ENCODE results near the gene BSPRY.

The BSPRY gene

DNA sequence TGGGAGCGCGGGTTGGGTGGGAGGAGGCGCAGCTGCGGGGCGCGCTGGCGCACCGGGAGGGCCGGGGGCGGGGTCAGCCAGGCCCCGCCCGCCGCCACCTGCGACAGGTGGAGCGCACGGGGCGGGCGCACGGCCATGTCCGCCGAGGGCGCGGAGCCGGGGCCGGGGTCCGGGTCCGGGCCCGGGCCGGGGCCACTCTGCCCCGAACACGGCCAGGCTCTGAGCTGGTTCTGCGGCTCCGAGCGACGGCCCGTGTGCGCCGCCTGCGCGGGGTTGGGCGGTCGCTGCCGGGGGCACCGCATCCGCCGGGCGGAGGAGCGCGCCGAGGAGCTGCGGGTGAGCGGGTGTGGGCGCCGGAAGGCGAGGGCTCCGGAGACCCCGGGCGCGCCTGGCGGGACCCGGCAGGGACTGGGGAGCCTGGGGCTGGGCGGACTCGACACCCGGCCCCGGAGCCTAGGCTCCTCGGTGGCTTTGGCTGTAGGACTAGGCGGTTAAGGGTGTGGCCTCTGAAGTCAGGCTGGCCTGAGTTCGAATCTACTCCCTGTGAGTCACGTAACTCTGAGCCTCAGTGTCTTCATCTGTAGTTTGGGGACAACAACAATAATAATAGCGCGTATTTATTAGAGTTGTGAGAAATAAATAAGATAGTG is at the start of gene BSPRY:
Gene BSPRY, plus strand, starts transcription at position 97 of the 650 bp plus-strand sequence. Its CDS starts 39 bp downstream, at position 136.
- peak; percentile 22 for DNase-seq

DNA sequence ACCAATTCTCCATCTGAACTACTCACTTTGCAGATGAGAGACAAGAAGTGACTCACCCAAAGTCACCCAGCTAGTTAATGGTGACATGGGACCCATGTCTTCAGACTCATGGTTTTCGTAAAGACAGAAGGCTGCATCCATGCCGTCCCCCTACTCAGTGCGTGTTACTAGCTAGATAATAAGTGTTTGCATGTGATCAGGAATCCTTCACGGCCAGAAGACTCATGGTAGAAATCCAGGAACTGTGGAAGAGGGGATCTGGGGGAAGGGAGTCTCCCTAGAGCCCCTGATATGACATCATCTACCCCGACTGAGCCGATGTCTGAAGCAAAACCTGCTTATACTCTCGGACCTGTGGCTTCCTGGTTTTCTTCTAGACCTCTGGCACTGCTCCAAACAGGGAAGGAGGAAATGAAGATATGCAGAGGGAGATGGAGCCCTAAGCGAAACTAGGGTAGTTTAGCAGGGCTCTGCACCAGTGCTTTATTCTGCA is 49.5 kb upstream of the BSPRY start:
- DNase-seq: no peak

DNA sequence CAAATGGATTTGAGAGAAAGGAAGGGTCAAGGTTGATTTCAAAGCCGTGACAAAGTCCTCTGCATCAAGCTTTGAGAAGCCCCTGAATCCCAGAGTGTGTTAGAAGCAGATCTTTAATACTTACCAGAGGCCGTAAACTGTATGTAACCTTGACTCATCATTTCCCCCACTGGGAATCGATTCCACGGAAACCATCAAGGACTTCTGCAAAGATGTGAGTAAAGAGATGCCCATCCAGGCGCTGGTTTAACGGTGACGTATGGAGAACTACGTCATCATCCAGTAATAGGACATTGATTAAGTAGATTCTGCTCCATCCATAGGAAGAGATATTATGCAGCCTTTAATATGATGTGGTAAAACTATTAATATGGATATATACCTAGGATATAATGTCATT is 47.8 kb upstream of the BSPRY start:
- no peak for DNase-seq

DNA sequence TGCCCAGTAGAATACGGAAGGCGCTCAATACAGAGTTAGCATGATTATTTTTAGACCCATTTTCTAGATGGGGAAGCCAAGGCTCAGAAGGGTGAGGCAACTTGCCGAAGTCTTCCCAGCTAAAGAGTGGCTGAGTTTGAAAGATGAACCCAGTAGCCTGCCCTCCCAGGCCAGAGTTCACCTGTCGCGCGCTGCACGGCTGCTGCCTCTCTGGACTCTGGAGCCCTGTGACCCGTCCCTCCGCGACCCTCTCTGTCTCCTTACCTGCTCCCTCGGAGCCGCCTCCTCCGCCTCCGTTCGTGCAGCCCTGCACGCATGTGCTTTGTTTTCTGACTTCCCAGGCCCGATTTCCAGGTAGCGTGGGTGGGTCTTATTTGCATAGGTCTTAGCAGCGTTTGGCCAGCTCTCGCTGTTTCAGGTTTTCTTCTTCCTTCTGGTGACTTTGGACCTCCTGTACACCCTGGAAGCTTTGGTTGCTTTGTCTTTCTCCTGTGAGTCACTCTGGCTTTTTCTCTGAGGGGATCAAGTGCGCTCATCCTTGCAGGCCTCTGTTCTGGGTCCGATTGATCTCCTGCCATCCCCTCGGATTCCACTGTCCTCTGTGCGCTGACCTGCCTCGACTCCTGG is 46.4 kb upstream of the BSPRY start, which contains the start of gene RNF183:
Gene RNF183, minus strand, starts transcription at position 585 of the 627 bp plus-strand sequence. CDS start 5,192 bp downstream, outside the sequence.
- DNase-seq: no peak

DNA sequence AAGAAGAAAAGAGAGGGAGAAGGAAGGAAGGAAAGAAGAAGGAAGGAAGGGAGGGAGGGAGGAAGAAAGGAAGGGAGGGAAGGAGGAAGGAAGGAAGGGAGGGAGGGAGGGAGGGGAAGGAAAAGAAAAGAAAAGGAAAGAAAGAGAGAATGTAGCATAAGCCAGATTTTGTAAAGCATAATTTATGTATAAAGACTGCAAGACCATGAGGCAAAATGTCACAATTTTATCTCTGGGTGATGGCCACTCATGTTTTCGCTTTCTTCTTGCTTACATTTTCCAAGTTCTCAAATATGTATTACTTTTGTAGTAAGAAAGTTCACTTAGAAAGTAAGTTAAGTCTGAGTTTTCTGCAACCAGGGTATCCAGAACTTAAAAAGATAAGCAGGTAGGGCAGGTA is 42.8 kb upstream of the BSPRY start:
- no peak for DNase-seq

DNA sequence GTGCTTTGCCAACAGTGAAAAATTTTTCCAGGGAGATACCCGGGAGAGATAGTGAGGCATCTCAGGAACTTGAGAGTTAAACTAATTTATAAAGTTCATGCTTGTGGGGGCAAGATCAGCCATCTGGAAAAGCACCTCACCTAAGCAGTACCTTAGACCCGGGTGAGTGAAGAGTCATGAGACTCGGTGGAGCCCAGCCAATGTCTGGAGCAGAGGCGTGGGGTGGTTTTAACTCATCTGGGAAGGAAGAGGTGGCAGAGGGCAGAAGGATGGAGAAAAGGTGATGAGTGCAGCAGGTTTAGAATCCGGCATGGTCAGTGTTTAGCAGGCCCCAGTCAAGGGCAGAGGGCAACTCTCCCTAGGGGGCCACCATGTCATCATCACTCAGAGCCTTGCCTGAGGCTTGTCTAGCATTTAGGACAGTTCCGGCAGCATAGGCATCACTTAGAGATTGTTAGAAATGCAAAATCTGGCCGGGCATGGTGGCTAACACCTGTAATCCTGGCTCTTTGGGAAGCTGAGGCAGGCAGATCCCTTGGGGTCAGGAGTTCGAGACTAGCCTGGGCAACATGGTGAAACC is 41.9 kb upstream of the BSPRY start:
- no peak for DNase-seq

DNA sequence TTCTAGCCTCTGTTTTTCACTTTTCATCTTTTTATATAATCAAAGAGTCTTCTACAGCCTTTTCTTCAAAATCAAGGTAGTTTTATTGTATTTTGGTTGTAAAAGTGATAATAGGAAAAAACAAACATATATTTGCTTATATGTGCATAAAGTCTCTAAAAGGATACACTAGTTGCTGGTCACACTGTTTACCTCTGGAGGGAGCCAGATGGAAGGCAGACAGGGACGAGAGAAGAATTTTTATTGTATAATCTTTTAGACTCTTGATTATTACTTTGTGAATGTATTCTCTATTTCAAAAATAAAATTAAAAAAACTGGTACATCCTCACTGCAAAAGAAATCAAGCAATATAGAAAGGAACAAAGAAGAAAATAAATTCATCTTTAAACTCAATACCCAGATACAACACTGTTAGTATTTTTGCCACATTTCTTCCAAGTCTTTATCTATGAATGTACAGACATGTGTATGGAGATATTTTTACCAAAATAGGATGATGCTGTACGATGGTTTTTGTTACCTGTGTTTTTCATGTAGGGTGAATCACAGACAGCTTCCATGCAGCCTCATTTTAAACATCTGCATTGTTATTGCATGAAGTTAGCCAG is 40.0 kb upstream of the BSPRY start:
- DNase-seq: no peak

DNA sequence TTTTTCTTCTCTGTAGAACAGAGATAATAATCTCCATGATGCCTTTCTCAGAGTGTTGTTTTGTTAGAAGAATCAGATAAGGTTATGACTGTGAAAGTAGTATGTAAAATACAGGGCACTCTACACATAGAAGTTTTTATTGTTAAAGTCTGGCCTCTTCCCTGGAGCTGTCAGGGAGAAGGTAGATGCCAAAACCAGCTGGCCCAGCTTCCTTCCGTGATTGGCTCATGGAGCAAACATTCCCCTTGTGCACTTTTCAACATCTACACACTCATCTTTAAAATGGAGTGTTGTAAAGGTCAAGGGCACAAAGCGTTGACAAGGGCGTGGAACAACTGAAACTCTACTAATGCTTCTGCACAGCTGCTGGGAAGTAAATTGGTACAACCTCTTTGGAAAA is 38.8 kb upstream of the BSPRY start:
- DNase-seq: no peak

DNA sequence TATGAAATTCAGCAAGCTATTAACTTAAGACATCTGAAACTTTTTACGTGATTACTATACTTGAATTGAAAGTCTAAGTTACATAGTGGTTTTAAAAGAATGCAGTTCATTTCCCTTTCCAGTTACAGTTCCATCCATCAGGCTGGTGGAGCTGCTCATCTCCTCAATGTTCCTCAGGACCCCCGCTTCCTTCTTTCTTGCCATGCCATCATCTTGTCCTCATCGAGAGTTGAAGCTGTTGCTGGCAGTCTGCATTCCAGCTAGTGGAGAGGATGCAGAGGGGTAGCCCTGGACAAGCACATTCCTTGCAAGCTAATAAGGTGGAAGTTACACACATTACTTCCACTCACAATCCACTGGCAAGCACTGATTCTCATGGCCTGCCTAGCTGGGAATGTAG is 37.4 kb upstream of the BSPRY start:
- no peak for DNase-seq

DNA sequence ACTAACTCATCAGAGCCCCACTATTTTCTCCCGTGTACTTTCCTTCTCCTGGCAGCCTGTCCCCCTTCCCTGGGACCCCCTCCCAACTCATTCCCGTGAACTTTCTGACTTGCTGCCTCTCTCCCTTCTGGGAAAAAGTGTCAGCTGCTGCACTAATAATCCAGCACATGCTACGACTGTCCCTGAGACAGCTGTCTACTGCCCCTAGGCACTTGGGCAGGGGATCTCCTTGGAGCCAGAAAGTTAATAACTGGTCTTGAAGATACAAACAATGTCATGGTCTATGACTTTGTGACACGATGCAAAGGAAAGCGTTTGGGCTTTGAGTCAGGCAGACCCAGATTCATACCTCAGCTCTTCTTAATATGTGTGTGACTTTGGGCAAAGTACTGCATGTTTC is 36.1 kb upstream of the BSPRY start:
- DNase-seq: no peak

DNA sequence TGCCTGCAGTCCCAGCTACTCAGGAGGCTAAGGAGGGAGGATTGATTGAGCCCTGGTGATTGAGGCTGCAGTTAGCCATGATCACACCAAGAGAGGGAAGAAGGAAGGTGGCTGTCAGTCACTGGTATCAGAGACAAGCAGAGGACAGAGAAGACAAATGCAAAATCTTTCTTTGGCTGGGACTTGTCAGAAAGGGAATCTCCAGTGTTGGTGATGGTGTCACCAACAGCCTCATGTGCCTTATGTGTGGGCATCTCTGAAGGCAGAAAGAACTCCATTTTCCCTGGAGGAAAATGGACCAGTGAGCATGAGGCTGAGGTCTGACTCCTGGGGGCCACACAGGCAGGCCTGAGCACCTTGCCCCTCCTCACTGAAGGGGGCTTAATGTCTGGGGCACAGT is 34.1 kb upstream of the BSPRY start:
- DNase-seq: no peak

DNA sequence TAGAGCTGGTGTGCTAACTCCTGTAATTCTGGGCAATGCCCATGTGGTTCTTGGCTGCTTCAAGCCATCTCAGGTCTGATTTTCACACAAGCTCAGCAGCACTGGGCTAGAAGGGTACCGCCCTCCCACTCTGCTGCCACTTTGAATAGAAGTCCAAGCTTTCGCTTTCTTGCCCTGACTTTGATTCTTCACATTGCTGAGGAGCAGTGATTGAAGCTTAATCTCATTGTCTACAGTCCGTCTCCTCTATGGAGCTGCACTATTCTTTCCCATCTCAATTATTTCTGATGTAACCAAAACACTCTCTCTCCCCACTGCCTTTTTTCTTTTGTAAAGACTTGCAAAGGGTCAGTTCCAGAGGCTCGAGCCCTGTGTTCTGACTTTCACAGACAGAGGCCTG is 33.3 kb upstream of the BSPRY start:
- DNase-seq: no peak

DNA sequence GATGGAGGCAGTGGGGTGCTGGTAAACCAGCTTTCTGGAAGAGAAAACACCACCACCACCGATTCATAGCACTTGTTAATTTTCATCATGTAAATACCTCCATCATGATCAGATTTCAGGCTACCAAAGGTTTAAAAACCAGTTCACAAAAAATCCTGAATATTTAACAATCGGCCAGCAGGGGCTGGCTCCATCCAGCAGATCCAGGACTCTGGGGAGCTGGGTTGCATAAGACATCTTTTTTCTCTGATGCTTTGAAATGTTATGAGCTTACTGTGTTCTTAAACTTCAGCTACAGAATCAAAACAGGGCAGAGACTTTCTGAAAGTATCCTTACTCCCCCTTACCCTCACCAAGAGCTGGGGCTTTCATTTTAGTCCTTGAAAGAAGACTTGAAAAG is 31.6 kb upstream of the BSPRY start:
- no peak for DNase-seq

DNA sequence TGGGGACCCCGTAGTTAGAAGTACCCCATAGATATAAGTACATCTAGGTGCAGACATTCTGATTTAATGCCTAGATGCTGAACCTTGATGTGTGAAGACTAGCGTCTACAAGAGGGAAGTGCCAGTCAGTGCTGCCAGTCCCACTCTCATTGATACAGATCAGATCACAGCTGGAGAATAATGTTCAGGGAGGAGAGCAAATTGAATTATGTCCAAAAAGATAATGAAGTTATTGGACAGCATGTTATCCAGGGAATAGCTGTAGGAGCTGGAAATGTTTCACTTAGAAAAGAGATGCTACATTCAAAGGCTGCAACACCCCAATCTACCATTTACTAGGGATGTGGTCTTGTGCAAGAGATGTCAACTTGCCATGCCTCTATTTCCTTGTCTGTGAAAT is 30.3 kb upstream of the BSPRY start:
- DNase-seq: no peak

DNA sequence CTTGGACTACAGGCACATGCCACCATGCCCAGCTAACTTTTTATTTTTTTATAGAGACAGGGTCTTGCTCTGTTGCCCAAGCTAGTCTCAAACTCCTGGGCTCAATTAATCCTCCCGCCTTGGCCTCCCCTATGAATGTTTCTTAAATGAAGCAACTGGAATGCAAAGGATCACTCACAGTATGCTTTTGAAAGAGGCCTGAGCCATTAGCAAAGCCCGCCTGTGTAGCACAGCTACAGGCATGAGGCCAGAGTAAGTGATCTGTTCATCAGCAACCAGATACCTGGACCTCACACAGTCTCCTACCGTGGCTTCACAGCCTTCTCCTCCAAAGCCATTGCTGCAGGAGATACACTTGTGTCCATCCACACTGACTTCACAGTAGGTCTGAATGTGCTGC is 29.3 kb upstream of the BSPRY start:
- no peak for DNase-seq

DNA sequence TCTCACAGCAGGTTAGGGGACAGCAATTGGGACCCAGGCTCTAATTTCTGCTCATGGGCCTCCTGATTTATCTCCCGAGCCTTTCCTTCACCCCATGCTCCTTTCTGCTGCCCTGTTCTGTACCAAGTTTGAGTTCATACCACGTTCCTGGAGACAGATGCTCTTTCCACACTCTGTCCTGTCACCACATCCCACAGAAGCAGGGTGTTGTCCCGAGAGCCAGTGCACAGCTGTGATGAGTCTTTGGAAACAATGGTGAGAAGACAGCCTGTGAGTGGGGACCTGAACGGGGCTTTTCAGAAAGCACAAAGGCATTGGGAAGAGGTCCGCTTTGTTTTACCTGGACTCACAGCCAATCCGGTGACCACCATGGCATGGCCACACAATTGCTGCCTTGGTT is 26.7 kb upstream of the BSPRY start:
- no peak for DNase-seq

DNA sequence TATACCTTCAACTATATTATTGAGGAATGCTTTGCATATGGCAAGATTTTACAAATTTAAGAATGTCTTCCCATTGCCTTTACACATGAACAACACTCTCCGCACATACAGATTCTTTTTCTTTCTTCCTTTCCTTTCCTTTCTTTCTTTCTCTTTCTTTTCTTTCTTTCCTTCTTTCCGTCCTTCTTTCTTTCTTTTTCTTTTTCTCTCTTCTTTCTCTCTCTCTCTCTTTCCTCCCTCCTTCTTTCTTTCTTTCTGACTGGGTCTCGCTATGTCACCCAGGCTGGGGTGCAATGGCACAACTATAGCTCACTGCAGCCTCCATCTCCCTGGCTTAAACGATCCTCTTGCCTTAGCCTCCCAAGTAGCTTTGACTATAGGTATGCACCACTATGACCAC is 23.1 kb upstream of the BSPRY start:
- DNase-seq: no peak

DNA sequence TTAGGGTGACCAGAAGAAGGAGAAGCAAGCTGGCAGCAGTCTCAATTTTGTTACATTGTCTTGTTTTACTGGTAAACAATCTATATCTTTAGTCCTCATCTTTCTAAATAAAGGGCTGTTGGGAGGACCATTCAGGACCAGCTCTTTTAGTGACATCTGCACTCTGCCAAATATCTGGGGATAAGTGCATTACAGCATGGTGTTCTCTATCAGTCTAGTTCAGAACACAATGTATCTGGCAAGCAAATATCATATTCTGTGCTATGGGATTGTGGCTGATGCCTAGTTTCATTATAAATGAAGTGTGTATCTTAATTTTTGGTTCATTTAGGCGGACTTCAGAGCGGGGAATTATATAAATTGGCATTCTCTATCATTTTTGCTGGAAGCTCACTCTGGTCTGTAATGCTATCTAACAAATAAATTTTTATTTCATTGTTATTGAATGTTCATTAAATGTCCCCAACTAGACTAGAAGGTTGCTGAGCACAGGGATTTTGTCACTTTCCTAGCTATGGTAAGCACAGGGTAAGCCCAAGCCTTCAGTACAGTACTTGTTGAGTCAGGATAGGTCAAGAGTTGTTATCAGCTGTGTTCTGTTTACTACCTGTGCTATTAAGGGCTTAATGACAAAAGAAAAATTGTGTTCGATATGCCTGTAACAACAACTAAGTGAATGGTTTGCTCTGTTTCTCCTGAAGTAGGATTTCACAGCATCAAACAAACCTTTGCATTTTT is 21.1 kb upstream of the BSPRY start:
- DNase-seq: no peak

DNA sequence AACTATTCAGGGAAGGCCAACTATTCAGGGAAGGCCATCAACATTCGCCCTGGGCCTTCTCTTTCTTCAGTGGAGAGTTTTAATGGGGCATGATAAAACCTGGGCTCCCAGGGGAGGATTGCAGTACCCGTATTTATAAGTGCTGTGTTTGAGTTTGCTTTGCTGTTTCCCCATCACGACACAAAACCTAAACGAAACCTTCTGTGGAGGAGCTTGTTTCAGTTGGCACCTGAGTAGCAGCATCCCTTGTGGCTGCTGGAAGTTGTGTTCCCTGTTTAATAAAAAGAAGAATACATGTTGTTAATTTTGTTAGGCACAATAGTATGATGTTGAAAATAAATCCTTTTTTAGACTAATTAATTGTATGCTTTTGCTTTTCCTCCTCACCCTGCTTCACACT is 17.6 kb upstream of the BSPRY start:
- DNase-seq: no peak

DNA sequence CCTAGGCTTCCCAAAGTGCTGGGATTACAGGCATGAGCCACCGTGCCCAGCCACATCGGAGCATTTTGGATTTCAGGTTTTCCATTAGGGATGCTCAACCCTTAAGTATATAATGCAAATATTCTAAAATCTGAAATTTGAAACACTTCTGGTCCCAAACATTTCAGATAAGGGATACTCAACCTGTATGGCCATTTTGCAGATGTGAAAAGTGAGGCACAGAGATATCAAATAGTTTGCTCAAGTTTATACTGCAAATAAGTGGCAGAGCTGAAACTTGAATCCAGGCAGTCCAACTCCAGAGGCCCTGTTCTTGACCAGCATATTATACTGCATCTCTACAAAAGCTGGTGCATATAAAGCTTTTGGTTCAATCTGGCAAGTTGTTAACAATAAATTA is 11.6 kb upstream of the BSPRY start:
- no peak for DNase-seq

DNA sequence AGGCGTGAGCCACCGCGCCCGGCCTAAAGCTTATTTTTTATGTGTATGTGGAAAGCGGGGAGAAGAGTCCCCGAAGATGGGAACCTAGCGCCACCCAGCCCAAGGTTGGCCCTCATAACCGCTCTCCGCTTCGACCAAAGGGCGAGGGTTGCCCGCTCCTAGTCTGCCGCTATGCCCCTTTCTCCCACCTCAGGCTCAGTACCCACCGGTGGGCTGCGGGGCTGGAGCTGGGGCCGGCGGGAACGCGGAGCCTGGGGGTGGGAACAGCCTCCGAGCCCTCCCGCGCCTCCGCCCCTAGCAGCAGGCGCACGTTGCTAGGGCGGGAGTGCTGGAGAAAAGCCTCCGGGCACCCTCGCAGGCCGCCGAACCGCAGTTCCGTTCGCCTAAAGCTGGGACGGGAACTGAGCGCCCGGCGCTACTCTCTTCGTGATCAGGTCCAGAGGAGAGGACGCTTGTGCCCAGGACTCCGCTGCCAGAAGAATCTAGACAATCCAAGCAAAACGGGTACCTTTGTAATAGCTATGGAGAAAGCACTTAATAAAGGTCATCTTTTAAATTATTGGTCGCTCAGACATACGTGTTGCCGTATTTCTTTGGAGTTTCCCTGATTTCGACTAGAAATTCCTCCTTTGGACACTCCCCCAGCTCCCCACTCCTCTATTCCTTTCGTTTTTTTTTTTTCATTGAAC is 9.2 kb upstream of the BSPRY start, which contains the start of gene WDR31:
Gene WDR31, minus strand, starts transcription at position 265 of the 689 bp plus-strand sequence. CDS start 8,253 bp downstream, outside the sequence.
- DNase-seq: peak; percentile 79

DNA sequence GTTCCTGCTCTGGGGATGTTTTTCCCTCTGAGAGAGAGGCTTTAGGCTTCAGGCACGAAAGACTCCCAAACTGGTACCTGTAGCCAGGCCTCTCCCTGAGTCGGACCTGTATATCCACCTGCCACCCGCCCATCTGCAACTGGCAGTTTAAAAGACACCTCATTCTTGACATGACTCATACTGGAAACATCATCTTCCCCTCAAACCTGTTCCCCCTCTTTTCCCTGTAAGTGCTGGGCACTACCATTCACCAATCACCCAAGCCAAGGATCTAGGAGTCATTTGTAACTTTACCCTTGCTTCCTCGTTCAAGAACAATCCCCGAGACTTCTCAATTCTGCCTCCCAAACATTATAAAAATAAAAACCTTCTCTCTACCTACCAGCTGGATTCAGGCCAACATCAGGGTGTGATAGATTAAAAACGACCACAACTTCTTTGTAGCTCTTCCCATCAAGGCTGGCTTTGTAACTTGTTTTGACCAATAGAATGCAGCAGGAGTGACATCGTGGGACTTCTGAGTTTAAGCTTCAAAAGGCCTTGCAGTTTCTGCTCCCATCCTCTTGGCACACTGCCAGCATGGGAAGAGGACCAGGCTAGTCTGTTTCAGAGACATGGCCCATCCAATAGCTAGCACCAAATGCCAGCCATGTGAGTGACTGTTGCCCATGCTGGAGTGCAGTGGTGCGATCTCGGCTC is 7.5 kb upstream of the BSPRY start:
- no peak for DNase-seq

Measured in activated CD8-positive, alpha-beta memory T cell treated with anti-CD3 and anti-CD28 coated beads, Interleukin-2, amount 50 U/mL, for 4 hours (primary cell).